Measurements from ENCODE around the gene CLEC17A. TPM values are rescaled to one million over a fixed set of nuclear protein-coding genes. Genes with fewer than 3 reads are reported as not detected.

The CLEC17A gene
- total RNA-seq, 2 experiments from 2014 or later, result 0.15 to 0.26 TPM

- Mint-ChIP-seq H3K9me3 (no peaks in the 10 kb centered on the region), H3K36me3 (ENCODE audit: low read depth) (no peaks in the 10 kb centered on the region), H3K27me3 (ENCODE audit: low read depth) (peaks cover 18% of the 10 kb centered on the region), H3K27ac (no peak overlapping the region), H3K4me3 (no peak overlapping the region), H3K4me1 (ENCODE audit: low read depth) (no peaks in the 10 kb centered on the region)
- DNase-seq, result no peak
- CTCF ChIA-PET, result no interaction called here
- intact Hi-C loops (cut with micrococcal nuclease), result no loop called here
These were observed 65.6 kb downstream of the CLEC17A start for GRCh38 chr19:14648506-14648905.

- Mint-ChIP-seq H3K27ac (no peak overlapping the region), H3K27me3 (ENCODE audit: low read depth) (peaks cover 18% of the 10 kb centered on the region)
- intact Hi-C loops (cut with micrococcal nuclease), result no loop called here
These were observed 66.1 kb downstream of the CLEC17A start for GRCh38 chr19:14649020-14649419.

GRCh38 chr19:14650161-14650560 is 67.3 kb downstream of the CLEC17A start:
- H3K36me3 Mint-ChIP-seq (ENCODE audit: low read depth), result no peaks in the 10 kb centered on the region
- H3K27me3 Mint-ChIP-seq (ENCODE audit: low read depth), result peaks cover 18% of the 10 kb centered on the region
- no peaks in the 10 kb centered on the region for H3K9me3 Mint-ChIP-seq
- no peaks in the 10 kb centered on the region for H3K4me1 Mint-ChIP-seq (ENCODE audit: low read depth)
- DNase-seq, result no peak
- intact Hi-C loops (cut with micrococcal nuclease), result no loop called here
- H3K4me3 Mint-ChIP-seq, result no peak overlapping the region
- no peak overlapping the region for H3K27ac Mint-ChIP-seq
- CTCF ChIA-PET, result no interaction called here

More at GRCh38 chr19:14649020-14649419, 66.1 kb downstream of the CLEC17A start:
- H3K4me1 Mint-ChIP-seq (ENCODE audit: low read depth), result no peaks in the 10 kb centered on the region
- no peak overlapping the region for H3K4me3 Mint-ChIP-seq
- H3K36me3 Mint-ChIP-seq (ENCODE audit: low read depth), result no peaks in the 10 kb centered on the region
- CTCF ChIA-PET, result no interaction called here
- H3K9me3 Mint-ChIP-seq, result no peaks in the 10 kb centered on the region
- no peak for DNase-seq

- intact Hi-C loops (cut with micrococcal nuclease), result no loop called here
- CTCF ChIA-PET, result interaction anchor here (0.6 kb wide), 1 partner anchor 1408 kb away, joined by 3 read pairs; no protein-coding TSS in a partner anchor
- H3K4me3 Mint-ChIP-seq, result no peak overlapping the region
- no peaks in the 10 kb centered on the region for H3K4me1 Mint-ChIP-seq (ENCODE audit: low read depth)
- no peak for DNase-seq
- H3K27me3 Mint-ChIP-seq (ENCODE audit: low read depth), result peaks cover 10% of the 10 kb centered on the region
- H3K36me3 Mint-ChIP-seq (ENCODE audit: low read depth), result no peaks in the 10 kb centered on the region
- H3K27ac Mint-ChIP-seq, result no peak overlapping the region
- no peaks in the 10 kb centered on the region for H3K9me3 Mint-ChIP-seq
These were observed 72.1 kb downstream of the CLEC17A start for GRCh38 chr19:14654786-14655560.

GRCh38 chr19:14655726-14656125 is 72.8 kb downstream of the CLEC17A start:
- Mint-ChIP-seq H3K27ac (no peak overlapping the region), H3K9me3 (no peaks in the 10 kb centered on the region), H3K4me3 (no peak overlapping the region), H3K27me3 (ENCODE audit: low read depth) (peaks cover 10% of the 10 kb centered on the region), H3K4me1 (ENCODE audit: low read depth) (no peaks in the 10 kb centered on the region), H3K36me3 (ENCODE audit: low read depth) (no peaks in the 10 kb centered on the region)
- intact Hi-C loops (cut with micrococcal nuclease), result no loop called here
- DNase-seq, result no peak
- CTCF ChIA-PET, result interaction anchor here (0.6 kb wide), 1 partner anchor 1407 kb away, joined by 3 read pairs; no protein-coding TSS in a partner anchor

GRCh38 chr19:14659874-14660489 is 77.1 kb downstream of the CLEC17A start:
- Mint-ChIP-seq H3K4me1 (ENCODE audit: low read depth) (no peaks in the 10 kb centered on the region), H3K27ac (no peak overlapping the region), H3K27me3 (ENCODE audit: low read depth) (peaks cover 6% of the 10 kb centered on the region), H3K36me3 (ENCODE audit: low read depth) (no peaks in the 10 kb centered on the region), H3K9me3 (no peaks in the 10 kb centered on the region), H3K4me3 (no peak overlapping the region)
- CTCF ChIA-PET, result interaction anchor here (1.0 kb wide), 1 partner anchor 27 kb away, joined by 3 read pairs; no protein-coding TSS in a partner anchor
- intact Hi-C loops (cut with micrococcal nuclease), result no loop called here
- DNase-seq, result no peak

- intact Hi-C loops (cut with micrococcal nuclease), result no loop called here
- CTCF ChIA-PET, result no interaction called here
These were observed 78.6 kb downstream of the CLEC17A start for GRCh38 chr19:14661372-14661924.

More at GRCh38 chr19:14661372-14661924, 78.6 kb downstream of the CLEC17A start:
- Mint-ChIP-seq H3K36me3 (ENCODE audit: low read depth) (no peaks in the 10 kb centered on the region), H3K4me3 (no peak overlapping the region), H3K9me3 (no peaks in the 10 kb centered on the region), H3K4me1 (ENCODE audit: low read depth) (no peaks in the 10 kb centered on the region), H3K27me3 (ENCODE audit: low read depth) (peaks cover 3% of the 10 kb centered on the region), H3K27ac (no peak overlapping the region)
- DNase-seq, result no peak

Other genes with a start within 250 kb of the CLEC17A start
- gene ADGRE5, start 201.6 kb upstream of the CLEC17A start, total RNA-seq, result 100 to 1,000 TPM; 173 to 187 TPM
- gene DDX39A, start 163.7 kb upstream of the CLEC17A start, total RNA-seq, result 100 to 1,000 TPM; 219 to 227 TPM
- gene PKN1, start 149.8 kb upstream of the CLEC17A start, total RNA-seq, result 100 to 1,000 TPM; 159 to 164 TPM
- gene PTGER1, start 107.7 kb upstream of the CLEC17A start, total RNA-seq, result not detected
- 10 to 100 TPM; 15.4 to 16.5 TPM for gene GIPC1, start 87.0 kb upstream of the CLEC17A start, total RNA-seq
- gene DNAJB1, start 64.7 kb upstream of the CLEC17A start, total RNA-seq, result 10 to 100 TPM; 48.1 to 49.5 TPM
- gene TECR, start 53.5 kb upstream of the CLEC17A start, total RNA-seq, result 100 to 1,000 TPM; 102 to 105 TPM
- 100 to 1,000 TPM; 117 to 123 TPM for gene NDUFB7, start 11.0 kb upstream of the CLEC17A start, total RNA-seq
- gene ADGRE3, start 91.8 kb downstream of the CLEC17A start, total RNA-seq, result not detected
- 10 to 100 TPM; 28.6 to 31.7 TPM for gene ZNF333, start 107.0 kb downstream of the CLEC17A start, total RNA-seq
- gene ADGRE2, start 195.5 kb downstream of the CLEC17A start, total RNA-seq, result under 1 TPM; 0.40 to 0.45 TPM